OCI-LY7 (cell line): ENCODE data around the gene MBL2.

Experiments used
- EZH2phosphoT487 ChIP-seq: fragments of 200-600 bp; sonication (generic); IDR thresholded peaks from 2 replicates; pipeline ENCODE4 v1.6.1; 2018; ENCODE audit warnings: low read depth, borderline replicate concordance, mild to moderate bottlenecking, mixed run types, antibody characterized with exemption, low read length, moderate library complexity, mixed read lengths
- TF ChIP-seq, protein P1 (sequence below): fragments of 200-600 bp; sonication (generic); conservative IDR thresholded peaks from 2 replicates; pipeline ENCODE4 v1.5.1; 2014; ENCODE audit warnings: mild to moderate bottlenecking, antibody characterized with exemption, low read length, moderate library complexity, mixed read lengths

DNA sequence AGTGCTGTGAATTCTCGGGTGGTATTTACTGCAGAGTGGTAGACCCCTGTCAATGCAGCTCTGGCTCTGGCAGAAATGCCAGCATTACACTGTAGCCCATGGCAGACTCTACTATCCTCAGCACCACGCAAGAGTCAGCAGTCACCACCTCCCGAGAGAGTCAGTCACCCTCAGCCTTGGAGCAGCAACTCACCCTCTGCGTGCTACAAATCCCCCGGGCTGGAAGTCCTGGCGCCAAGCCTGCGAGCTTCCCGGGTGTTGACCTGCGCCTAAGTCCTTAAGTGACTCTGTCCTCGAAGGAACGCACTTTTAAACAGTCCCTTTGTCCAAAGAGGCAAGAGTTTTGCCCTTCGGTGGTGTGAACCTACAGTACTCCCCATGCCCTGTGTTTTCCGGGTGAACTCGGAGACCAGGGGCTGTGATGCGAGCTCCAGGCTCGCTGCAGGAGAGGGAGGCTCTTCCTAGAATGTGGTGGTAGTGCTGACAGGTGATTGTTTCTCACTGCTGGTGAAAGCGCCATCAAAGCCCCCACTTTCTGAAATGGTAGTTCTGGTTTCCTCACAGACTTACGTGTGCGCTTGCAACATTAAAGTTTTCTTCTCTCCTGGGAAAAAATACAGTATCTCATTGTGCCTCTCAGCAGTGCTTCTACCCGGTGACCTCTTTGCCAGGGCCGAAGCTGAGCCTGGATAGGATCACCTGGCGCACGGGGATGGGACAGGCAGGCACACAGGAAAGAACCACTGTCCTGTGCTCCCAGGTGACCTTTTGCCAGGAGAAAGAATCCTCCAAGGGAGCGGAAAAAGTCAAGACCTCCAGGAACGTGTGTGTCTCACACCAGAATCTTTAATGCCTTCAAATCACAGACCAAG is 33.1 kb upstream of the MBL2 start:
- no peak for TF ChIP-seq EZH2phosphoT487
- TF ChIP-seq, protein P1, sequence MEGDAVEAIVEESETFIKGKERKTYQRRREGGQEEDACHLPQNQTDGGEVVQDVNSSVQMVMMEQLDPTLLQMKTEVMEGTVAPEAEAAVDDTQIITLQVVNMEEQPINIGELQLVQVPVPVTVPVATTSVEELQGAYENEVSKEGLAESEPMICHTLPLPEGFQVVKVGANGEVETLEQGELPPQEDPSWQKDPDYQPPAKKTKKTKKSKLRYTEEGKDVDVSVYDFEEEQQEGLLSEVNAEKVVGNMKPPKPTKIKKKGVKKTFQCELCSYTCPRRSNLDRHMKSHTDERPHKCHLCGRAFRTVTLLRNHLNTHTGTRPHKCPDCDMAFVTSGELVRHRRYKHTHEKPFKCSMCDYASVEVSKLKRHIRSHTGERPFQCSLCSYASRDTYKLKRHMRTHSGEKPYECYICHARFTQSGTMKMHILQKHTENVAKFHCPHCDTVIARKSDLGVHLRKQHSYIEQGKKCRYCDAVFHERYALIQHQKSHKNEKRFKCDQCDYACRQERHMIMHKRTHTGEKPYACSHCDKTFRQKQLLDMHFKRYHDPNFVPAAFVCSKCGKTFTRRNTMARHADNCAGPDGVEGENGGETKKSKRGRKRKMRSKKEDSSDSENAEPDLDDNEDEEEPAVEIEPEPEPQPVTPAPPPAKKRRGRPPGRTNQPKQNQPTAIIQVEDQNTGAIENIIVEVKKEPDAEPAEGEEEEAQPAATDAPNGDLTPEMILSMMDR = no peak
